Stomach (tissue), 4 donors: ENCODE results near the gene HECTD4.

ENCODE experiments used
- CTCF ChIP-seq, 7 experiments: fragments of 450-650 bp in 4 of 7; fragments of 200-600 bp in 3 of 7; sonication (generic) in 3 of 7; IDR thresholded peaks; one replicate each; pipeline ENCODE4 v1.5.1; 2016 to 2019; ENCODE audit warnings: antibody characterized with exemption in 7 of 7, control low read depth in 2 of 7, mild to moderate bottlenecking in 1 of 7
- EP300 ChIP-seq: sonication (generic); formaldehyde crosslinking; IDR thresholded peaks from one replicate; pipeline ENCODE4 v1.6.1; 2017; ENCODE audit warnings: antibody characterized with exemption
- POLR2A ChIP-seq, 4 donors: fragments of 450-650 bp; IDR thresholded peaks; one replicate each; pipeline ENCODE4 v1.6.1; 2016; ENCODE audit warnings: antibody characterized with exemption in 4 of 4, control low read depth in 2 of 4, mild to moderate bottlenecking in 1 of 4, moderate library complexity in 1 of 4
- POLR2AphosphoS5 ChIP-seq, 3 donors: sonication (generic); formaldehyde crosslinking; IDR thresholded peaks; one replicate each; pipeline ENCODE4 v1.6.1; 2016; ENCODE audit warnings: antibody characterized with exemption in 3 of 3

DNA sequence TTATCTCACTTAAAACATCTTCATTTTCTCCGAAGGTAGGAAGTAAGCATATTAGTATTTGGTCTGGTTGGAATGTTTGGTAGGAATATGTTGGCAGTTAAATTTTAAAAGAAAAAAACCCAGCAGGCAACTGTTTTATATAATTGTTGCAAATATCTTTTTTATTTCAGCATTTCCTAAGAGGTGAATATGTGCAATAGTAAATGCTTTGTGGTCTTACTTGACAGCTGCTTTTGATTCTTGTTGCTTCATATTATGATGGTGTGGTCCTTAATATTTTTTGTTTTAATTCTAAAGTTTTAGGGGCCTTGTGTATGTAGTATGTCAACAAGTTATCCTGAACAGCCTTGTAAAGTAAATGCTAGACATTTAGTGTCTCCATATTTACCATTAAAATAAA lies 250.5 kb downstream of the HECTD4 start:
- TF ChIP-seq CTCF (IDR thresholded peaks at IDR 0.05) (no peak), POLR2A (IDR thresholded peaks at IDR 0.05) (no peak), POLR2AphosphoS5 (IDR thresholded peaks at IDR 0.05) (no peak), EP300 (no peak)
